Loucy (cell line): ENCODE results near the gene RET.

Source experiments
- H2AFZ ChIP-seq: fragments of 200-600 bp; sonication (generic); 2 replicates; pipeline ENCODE4 v1.6.0; 2016; ENCODE audit warnings: antibody characterized with exemption, mild to moderate bottlenecking, low read length, moderate library complexity
- H3F3A ChIP-seq: fragments of 200-600 bp; 2 replicates; pipeline ENCODE4 v1.6.0; 2016; ENCODE audit warnings: antibody characterized with exemption, low read depth, mild to moderate bottlenecking
- H3K27me3 ChIP-seq: fragments of 200-600 bp; sonication (generic); 2 replicates; pipeline ENCODE4 v1.6.1; 2014; ENCODE audit warnings: low read length, mild to moderate bottlenecking; ENCODE audit not compliant: insufficient read depth, poor library complexity, severe bottlenecking
- H3K36me3 ChIP-seq: fragments of 200-600 bp; sonication (generic); 2 replicates; pipeline ENCODE4 v1.6.1; 2016; ENCODE audit warnings: low read length; ENCODE audit not compliant: insufficient read depth
- H3K4me1 ChIP-seq: fragments of 200-600 bp; sonication (generic); 2 replicates; pipeline ENCODE4 v1.5.1; 2014; ENCODE audit warnings: low read length, mild to moderate bottlenecking; ENCODE audit not compliant: insufficient read depth, poor library complexity, severe bottlenecking
- H3K4me2 ChIP-seq: fragments of 200-600 bp; sonication (generic); 2 replicates; pipeline ENCODE4 v1.6.0; 2014; ENCODE audit warnings: antibody characterized with exemption, low read length, low read depth, mild to moderate bottlenecking; ENCODE audit not compliant: poor library complexity, severe bottlenecking
- H3K4me3 ChIP-seq: fragments of 200-600 bp; sonication (generic); 2 replicates; pipeline ENCODE4 v1.5.1; 2014; ENCODE audit warnings: low read length, mild to moderate bottlenecking, mixed read lengths; ENCODE audit not compliant: poor library complexity, severe bottlenecking
- H3K79me2 ChIP-seq: fragments of 200-600 bp; sonication (generic); 2 replicates; pipeline ENCODE4 v1.6.1; 2014; ENCODE audit warnings: low read length; ENCODE audit not compliant: insufficient read depth
- H3K9ac ChIP-seq: fragments of 200-600 bp; sonication (generic); 2 replicates; pipeline ENCODE4 v1.6.0; 2014; ENCODE audit warnings: mild to moderate bottlenecking, low read depth, low read length, moderate library complexity; ENCODE audit not compliant: poor library complexity, severe bottlenecking
- H3K9me2 ChIP-seq: fragments of 200-600 bp; sonication (generic); replicated peaks from 2 replicates; pipeline ENCODE4 v1.6.1; 2016; ENCODE audit warnings: low read depth, low read length, mixed read lengths
- H3K9me3 ChIP-seq: fragments of 200-600 bp; sonication (generic); 2 replicates; pipeline ENCODE4 v1.6.1; 2014; ENCODE audit warnings: mild to moderate bottlenecking, antibody characterized with exemption, low read length, low read depth; ENCODE audit not compliant: insufficient read depth
- H4K20me1 ChIP-seq: fragments of 200-600 bp; sonication (generic); 2 replicates; pipeline ENCODE4 v1.6.0; 2014; ENCODE audit warnings: antibody characterized with exemption, low read length, mild to moderate bottlenecking; ENCODE audit not compliant: insufficient read depth, poor library complexity, severe bottlenecking
- EZH2phosphoT487 ChIP-seq: fragments of 200-600 bp; IDR thresholded peaks from 2 replicates; pipeline ENCODE4 v1.6.1; 2018; ENCODE audit warnings: antibody characterized with exemption, mild to moderate bottlenecking, moderate library complexity, borderline replicate concordance
- TF ChIP-seq, protein P1 (sequence below): fragments of 200-600 bp; sonication (generic); conservative IDR thresholded peaks from 2 replicates; pipeline ENCODE4 v1.5.1; 2014; ENCODE audit warnings: mild to moderate bottlenecking, antibody characterized with exemption, low read length

RET gene

GRCh38 chr10:43053825-43054224 is 23.0 kb upstream of the RET start:
- no peak overlapping the region for H2AFZ ChIP-seq
- no peaks in the 10 kb centered on the region for H3F3A ChIP-seq
- H3K4me2 ChIP-seq = no peak overlapping the region
- no peaks in the 10 kb centered on the region for H3K36me3 ChIP-seq
- H3K27me3 ChIP-seq = no peaks in the 10 kb centered on the region
- no peaks in the 10 kb centered on the region for H3K9me2 ChIP-seq
- no peak for TF ChIP-seq EZH2phosphoT487
- no peak overlapping the region for H3K9ac ChIP-seq
- H3K4me1 ChIP-seq = no peaks in the 10 kb centered on the region
- no peak overlapping the region for H3K4me3 ChIP-seq
- no peaks in the 10 kb centered on the region for H3K79me2 ChIP-seq
- H4K20me1 ChIP-seq = no peaks in the 10 kb centered on the region
- H3K9me3 ChIP-seq = no peaks in the 10 kb centered on the region

GRCh38 chr10:43054593-43054992 is 22.3 kb upstream of the RET start:
- Histone ChIP-seq H3K36me3 (no peaks in the 10 kb centered on the region), H3K27me3 (no peaks in the 10 kb centered on the region), H3K4me3 (no peak overlapping the region), H3K9ac (no peak overlapping the region), H3F3A (no peaks in the 10 kb centered on the region), H2AFZ (no peak overlapping the region), H3K4me1 (no peaks in the 10 kb centered on the region), H3K79me2 (no peaks in the 10 kb centered on the region), H3K9me3 (no peaks in the 10 kb centered on the region; the same call in 1 of the 2 replicates), H3K4me2 (no peak overlapping the region), H3K9me2 (no peaks in the 10 kb centered on the region), H4K20me1 (no peaks in the 10 kb centered on the region)
- no peak for TF ChIP-seq EZH2phosphoT487
- TF ChIP-seq, protein P1, sequence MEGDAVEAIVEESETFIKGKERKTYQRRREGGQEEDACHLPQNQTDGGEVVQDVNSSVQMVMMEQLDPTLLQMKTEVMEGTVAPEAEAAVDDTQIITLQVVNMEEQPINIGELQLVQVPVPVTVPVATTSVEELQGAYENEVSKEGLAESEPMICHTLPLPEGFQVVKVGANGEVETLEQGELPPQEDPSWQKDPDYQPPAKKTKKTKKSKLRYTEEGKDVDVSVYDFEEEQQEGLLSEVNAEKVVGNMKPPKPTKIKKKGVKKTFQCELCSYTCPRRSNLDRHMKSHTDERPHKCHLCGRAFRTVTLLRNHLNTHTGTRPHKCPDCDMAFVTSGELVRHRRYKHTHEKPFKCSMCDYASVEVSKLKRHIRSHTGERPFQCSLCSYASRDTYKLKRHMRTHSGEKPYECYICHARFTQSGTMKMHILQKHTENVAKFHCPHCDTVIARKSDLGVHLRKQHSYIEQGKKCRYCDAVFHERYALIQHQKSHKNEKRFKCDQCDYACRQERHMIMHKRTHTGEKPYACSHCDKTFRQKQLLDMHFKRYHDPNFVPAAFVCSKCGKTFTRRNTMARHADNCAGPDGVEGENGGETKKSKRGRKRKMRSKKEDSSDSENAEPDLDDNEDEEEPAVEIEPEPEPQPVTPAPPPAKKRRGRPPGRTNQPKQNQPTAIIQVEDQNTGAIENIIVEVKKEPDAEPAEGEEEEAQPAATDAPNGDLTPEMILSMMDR = no peak

GRCh38 chr10:43055217-43055616 is 21.7 kb upstream of the RET start:
- H3K9ac ChIP-seq = no peak overlapping the region
- H3F3A ChIP-seq = no peaks in the 10 kb centered on the region
- H3K9me2 ChIP-seq = no peaks in the 10 kb centered on the region
- H3K36me3 ChIP-seq = no peaks in the 10 kb centered on the region
- no peak overlapping the region for H3K4me3 ChIP-seq
- no peaks in the 10 kb centered on the region for H3K4me1 ChIP-seq
- TF ChIP-seq, protein P1 = no peak
- no peak for TF ChIP-seq EZH2phosphoT487
- H3K79me2 ChIP-seq = no peaks in the 10 kb centered on the region
- no peaks in the 10 kb centered on the region; the same call in 1 of the 2 replicates for H3K9me3 ChIP-seq
- H4K20me1 ChIP-seq = no peaks in the 10 kb centered on the region
- H3K27me3 ChIP-seq = no peaks in the 10 kb centered on the region
- H3K4me2 ChIP-seq = no peak overlapping the region
- H2AFZ ChIP-seq = no peak overlapping the region

- TF ChIP-seq, protein P1 = no peak
- TF ChIP-seq EZH2phosphoT487 = no peak
- no peaks in the 10 kb centered on the region for H3F3A ChIP-seq
- no peaks in the 10 kb centered on the region; the same call in 1 of the 2 replicates for H3K9me3 ChIP-seq
- no peak overlapping the region for H3K9ac ChIP-seq
- H3K4me2 ChIP-seq = no peak overlapping the region
- no peaks in the 10 kb centered on the region for H3K79me2 ChIP-seq
- H4K20me1 ChIP-seq = no peaks in the 10 kb centered on the region
- no peak overlapping the region for H2AFZ ChIP-seq
- no peak overlapping the region for H3K4me3 ChIP-seq
- no peaks in the 10 kb centered on the region for H3K27me3 ChIP-seq
- H3K36me3 ChIP-seq = no peaks in the 10 kb centered on the region
- H3K4me1 ChIP-seq = no peaks in the 10 kb centered on the region
- H3K9me2 ChIP-seq = no peaks in the 10 kb centered on the region
Measured at GRCh38 chr10:43055991-43056567, 20.8 kb upstream of the RET start.
